ENCODE data around the gene ZNF281. TPM values are rescaled to one million over a fixed set of nuclear protein-coding genes. Genes with fewer than 3 reads are reported as not detected.

ZNF281 gene
- total RNA-seq, 1 experiment from 2014 or later, result 22.3 TPM

DNA sequence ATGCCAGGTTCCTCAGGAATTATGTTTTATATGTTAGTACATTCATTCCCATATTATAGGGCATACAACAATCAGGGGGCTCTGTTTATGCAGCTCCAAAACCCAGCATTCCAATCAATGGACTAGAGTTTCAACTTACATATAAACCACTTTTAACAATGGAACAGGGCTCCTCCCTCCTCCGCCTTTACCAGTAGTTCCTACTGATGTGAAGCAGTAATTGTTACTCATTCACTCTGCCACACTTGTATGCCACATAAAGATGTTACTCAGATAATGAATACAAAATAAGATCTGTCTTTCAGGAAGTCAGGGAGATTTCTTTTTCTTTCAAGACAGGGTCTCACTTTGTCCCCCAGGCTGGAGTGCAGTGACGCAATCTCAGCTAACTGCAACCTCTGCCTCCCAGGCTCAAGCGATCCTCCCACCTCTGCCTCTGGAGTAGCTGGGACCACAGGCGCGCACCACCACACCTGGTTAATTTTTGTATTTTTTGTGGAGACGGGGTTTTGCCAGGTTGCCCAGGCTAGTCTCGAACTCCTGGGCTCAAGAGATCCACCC is 17.1 kb downstream of the ZNF281 start:
- no peaks in the 10 kb centered on the region for H3K9me3 Mint-ChIP-seq (ENCODE audit: unreplicated experiment)
- H3K4me1 Mint-ChIP-seq (ENCODE audit: insufficient read depth, unreplicated experiment), result no peaks in the 10 kb centered on the region
- ChIA-PET CTCF (interaction anchor here (0.6 kb wide), 1 partner anchor 223 kb away, joined by 3 read pairs; no protein-coding TSS in a partner anchor), POLR2A (interaction anchor here (1.1 kb wide), 1 partner anchor 8 kb away, joined by 8 read pairs; no protein-coding TSS in a partner anchor)
- no peak overlapping the region for H3K4me3 Mint-ChIP-seq (ENCODE audit: unreplicated experiment)
- H3K36me3 Mint-ChIP-seq (ENCODE audit: insufficient read depth, unreplicated experiment), result peaks cover 25% of the 10 kb centered on the region
- no peak overlapping the region for H3K27ac Mint-ChIP-seq (ENCODE audit: low read depth, unreplicated experiment)
- H3K27me3 Mint-ChIP-seq (ENCODE audit: insufficient read depth, unreplicated experiment), result no peaks in the 10 kb centered on the region
- no peak for DNase-seq (ENCODE audit: unreplicated experiment)
- TF ChIP-seq, protein P1, sequence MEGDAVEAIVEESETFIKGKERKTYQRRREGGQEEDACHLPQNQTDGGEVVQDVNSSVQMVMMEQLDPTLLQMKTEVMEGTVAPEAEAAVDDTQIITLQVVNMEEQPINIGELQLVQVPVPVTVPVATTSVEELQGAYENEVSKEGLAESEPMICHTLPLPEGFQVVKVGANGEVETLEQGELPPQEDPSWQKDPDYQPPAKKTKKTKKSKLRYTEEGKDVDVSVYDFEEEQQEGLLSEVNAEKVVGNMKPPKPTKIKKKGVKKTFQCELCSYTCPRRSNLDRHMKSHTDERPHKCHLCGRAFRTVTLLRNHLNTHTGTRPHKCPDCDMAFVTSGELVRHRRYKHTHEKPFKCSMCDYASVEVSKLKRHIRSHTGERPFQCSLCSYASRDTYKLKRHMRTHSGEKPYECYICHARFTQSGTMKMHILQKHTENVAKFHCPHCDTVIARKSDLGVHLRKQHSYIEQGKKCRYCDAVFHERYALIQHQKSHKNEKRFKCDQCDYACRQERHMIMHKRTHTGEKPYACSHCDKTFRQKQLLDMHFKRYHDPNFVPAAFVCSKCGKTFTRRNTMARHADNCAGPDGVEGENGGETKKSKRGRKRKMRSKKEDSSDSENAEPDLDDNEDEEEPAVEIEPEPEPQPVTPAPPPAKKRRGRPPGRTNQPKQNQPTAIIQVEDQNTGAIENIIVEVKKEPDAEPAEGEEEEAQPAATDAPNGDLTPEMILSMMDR (IDR thresholded peaks at IDR 0.05; ENCODE audit: unreplicated experiment), result no peak
- no TSS peak for BruUV-seq (replicated peaks)
- intact Hi-C loops (cut with micrococcal nuclease), result no loop called here

DNA sequence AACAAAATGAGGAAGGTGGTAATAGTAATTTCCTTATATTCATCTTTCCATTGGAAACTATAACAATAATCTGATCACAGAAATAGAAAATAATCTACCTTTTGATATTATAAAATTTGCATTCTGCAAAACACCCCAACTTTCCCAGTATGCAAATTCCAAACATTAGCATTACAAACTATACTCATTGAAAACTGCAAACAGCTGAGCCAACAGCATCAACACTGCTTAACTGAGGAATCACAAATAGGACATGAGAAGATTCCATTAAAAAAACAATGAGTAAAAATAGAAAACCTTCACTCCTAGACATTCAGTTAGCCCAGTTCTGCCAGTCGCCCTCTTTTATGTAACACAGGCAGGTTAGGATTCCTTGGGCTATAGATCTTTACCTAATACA is 18.1 kb downstream of the ZNF281 start:
- Mint-ChIP-seq H3K27me3 (ENCODE audit: insufficient read depth, unreplicated experiment) (no peaks in the 10 kb centered on the region), H3K9me3 (ENCODE audit: unreplicated experiment) (no peaks in the 10 kb centered on the region), H3K4me1 (ENCODE audit: insufficient read depth, unreplicated experiment) (no peaks in the 10 kb centered on the region), H3K27ac (ENCODE audit: low read depth, unreplicated experiment) (no peak overlapping the region), H3K36me3 (ENCODE audit: insufficient read depth, unreplicated experiment) (peaks cover 17% of the 10 kb centered on the region), H3K4me3 (ENCODE audit: unreplicated experiment) (no peak overlapping the region)
- ChIA-PET POLR2A (interaction anchor here (1.1 kb wide), 1 partner anchor 9 kb away, joined by 8 read pairs; no protein-coding TSS in a partner anchor), CTCF (interaction anchor here (0.6 to 0.7 kb wide), 2 partner anchors 26 to 38 kb away, joined by 3 read pairs; no protein-coding TSS in a partner anchor)
- TF ChIP-seq, protein P1 (IDR thresholded peaks at IDR 0.05; ENCODE audit: unreplicated experiment), result no peak
- intact Hi-C loops (cut with micrococcal nuclease), result no loop called here
- no TSS peak for BruUV-seq (replicated peaks)
- no peak for DNase-seq (ENCODE audit: unreplicated experiment)

DNA sequence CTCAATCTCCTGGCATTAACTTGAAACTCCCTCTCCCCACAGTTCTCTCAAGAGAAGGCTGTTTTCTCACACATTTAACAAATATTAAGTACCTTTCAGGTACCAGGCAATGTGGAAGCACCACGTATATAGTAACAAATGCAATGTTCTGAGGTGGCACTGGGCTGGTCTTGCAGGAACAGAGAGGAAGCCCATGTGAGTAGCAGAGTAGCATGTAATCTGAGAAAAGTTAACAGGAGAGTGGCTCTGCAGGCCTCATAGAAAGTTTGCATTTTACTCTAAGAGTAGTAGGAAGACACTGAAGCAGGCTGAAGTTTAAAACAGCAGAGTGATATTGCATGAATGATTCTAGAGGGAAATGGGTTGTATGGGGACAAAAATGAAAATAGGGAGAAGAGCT is 21.0 kb downstream of the ZNF281 start:
- intact Hi-C loops (cut with micrococcal nuclease), result no loop called here
- no peaks in the 10 kb centered on the region for H3K36me3 Mint-ChIP-seq (ENCODE audit: insufficient read depth, unreplicated experiment)

DNA sequence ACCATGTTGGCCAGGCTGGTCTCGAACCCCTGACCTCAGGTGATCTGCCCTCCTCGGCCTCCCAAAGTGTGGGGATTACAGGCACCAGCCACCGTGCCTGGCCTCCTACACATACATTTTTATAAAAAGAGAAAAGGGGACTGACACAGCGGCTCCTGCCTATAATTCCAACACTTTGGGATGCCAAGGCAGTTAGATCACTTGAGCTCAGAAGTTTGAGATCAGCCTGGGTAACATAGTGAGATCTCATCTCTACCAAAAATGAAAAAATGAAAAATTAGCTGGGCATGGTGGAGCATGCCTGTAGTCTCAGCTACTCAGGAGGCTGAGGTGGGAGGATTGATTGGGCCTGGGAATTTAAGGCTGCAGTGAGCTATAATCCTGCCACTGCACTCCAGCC is 23.4 kb downstream of the ZNF281 start:
- Mint-ChIP-seq H3K27ac (ENCODE audit: low read depth, unreplicated experiment) (no peak overlapping the region), H3K27me3 (ENCODE audit: insufficient read depth, unreplicated experiment) (no peaks in the 10 kb centered on the region), H3K36me3 (ENCODE audit: insufficient read depth, unreplicated experiment) (no peaks in the 10 kb centered on the region), H3K9me3 (ENCODE audit: unreplicated experiment) (no peaks in the 10 kb centered on the region), H3K4me3 (ENCODE audit: unreplicated experiment) (no peak overlapping the region), H3K4me1 (ENCODE audit: insufficient read depth, unreplicated experiment) (peaks cover 5% of the 10 kb centered on the region)
- CTCF ChIA-PET, result interaction anchor here (0.6 to 1.1 kb wide), 2 partner anchors 542 to 702 kb away, joined by 3 read pairs; no protein-coding TSS in a partner anchor
- BruUV-seq (replicated peaks), result no TSS peak
- no peak for DNase-seq (ENCODE audit: unreplicated experiment)
- intact Hi-C loops (cut with micrococcal nuclease), result no loop called here
- TF ChIP-seq, protein P1 (IDR thresholded peaks at IDR 0.05; ENCODE audit: unreplicated experiment), result no peak
- POLR2A ChIA-PET, result interaction anchor here (0.9 to 2.3 kb wide), 6 partner anchors 9 to 24 kb away, joined by 3 to 6 read pairs (median 5); partner anchors contain the start of gene ZNF281

More for the DNA sequence above, 21.0 kb downstream of the ZNF281 start:
- TSS peak; percentile 10 for BruUV-seq (replicated peaks)
- DNase-seq (ENCODE audit: unreplicated experiment), result peak; percentile 33
- ChIA-PET POLR2A (interaction anchor here (0.9 to 2.1 kb wide), 5 partner anchors 9 to 95 kb away, joined by 3 to 9 read pairs (median 4); partner anchors contain the start of gene ZNF281), CTCF (interaction anchor here (0.7 to 1.1 kb wide), 3 partner anchors 12 to 706 kb away, joined by 3 to 4 read pairs (median 3); no protein-coding TSS in a partner anchor)
- TF ChIP-seq, protein P1 (IDR thresholded peaks at IDR 0.05; ENCODE audit: unreplicated experiment), result no peak
- H3K27me3 Mint-ChIP-seq (ENCODE audit: insufficient read depth, unreplicated experiment), result no peaks in the 10 kb centered on the region
- H3K9me3 Mint-ChIP-seq (ENCODE audit: unreplicated experiment), result no peaks in the 10 kb centered on the region
- H3K4me3 Mint-ChIP-seq (ENCODE audit: unreplicated experiment), result no peak overlapping the region
- no peak overlapping the region for H3K27ac Mint-ChIP-seq (ENCODE audit: low read depth, unreplicated experiment)
- H3K4me1 Mint-ChIP-seq (ENCODE audit: insufficient read depth, unreplicated experiment), result no peaks in the 10 kb centered on the region

All from MCF 10A (cell line).